Vagina (tissue), 2 donors: ENCODE measurements around the gene BGN. TPM values are rescaled to one million over a fixed set of nuclear protein-coding genes. Genes with fewer than 3 reads are reported as not detected.

Source experiments
- DNase-seq, 2 donors: peaks; one replicate each; pipeline ENCODE4 v3.0.0-alpha.2; 2017; ENCODE audit errors: extremely low spot score in 2 of 2
- H3K27ac ChIP-seq: fragments of 200-600 bp; sonication (generic); one replicate; pipeline ENCODE4 v1.5.1; 2019
- H3K27me3 ChIP-seq: fragments of 200-600 bp; sonication (generic); one replicate; pipeline ENCODE4 v1.5.1; 2019
- H3K36me3 ChIP-seq, 2 donors: fragments of 200-600 bp; sonication (generic); one replicate each; pipeline ENCODE4 v1.5.1; 2017 to 2019
- H3K4me1 ChIP-seq: fragments of 200-600 bp; sonication (generic); one replicate; pipeline ENCODE4 v1.5.1; 2019
- H3K4me3 ChIP-seq, 2 donors: fragments of 200-600 bp; sonication (generic); 1 replicate in 1 of 2; 2 replicates in 1 of 2; pipeline ENCODE4 v1.5.1; 2016 to 2019
- H3K9me3 ChIP-seq: fragments of 200-600 bp; sonication (generic); one replicate; pipeline ENCODE4 v1.5.1; 2019
- POLR2A ChIP-seq, 2 donors: fragments of 450-650 bp; IDR thresholded peaks; one replicate each; pipeline ENCODE4 v1.6.1; 2017; ENCODE audit warnings: antibody characterized with exemption in 2 of 2, mild to moderate bottlenecking in 2 of 2, moderate library complexity in 2 of 2
- POLR2AphosphoS5 ChIP-seq, 2 donors: sonication (generic); formaldehyde crosslinking; IDR thresholded peaks; one replicate each; pipeline ENCODE4 v1.9.0; 2017; ENCODE audit warnings: antibody characterized with exemption in 2 of 2, mild to moderate bottlenecking in 2 of 2, low read depth in 1 of 2; ENCODE audit not compliant: insufficient read depth in 1 of 2
- intact Hi-C: fragments of 100-400 bp; cut with DNase I; formaldehyde crosslinking; loops from one replicate; pipeline ENCODE4 v1.15.1; 2023
- total RNA-seq: library from RNA; depleted of rRNA; stranded (reverse); fragments of >200 nt; gene quantifications from one replicate; pipeline ENCODE4 v1.2.3, GENCODE V29; 2016
- TF ChIP-seq, protein P1 (sequence below), 3 experiments: fragments of 450-650 bp in 2 of 3; fragments of 200-600 bp in 1 of 3; sonication (generic) in 1 of 3; IDR thresholded peaks; one replicate each; pipeline ENCODE4 v1.5.1; 2017 to 2019; ENCODE audit warnings: antibody characterized with exemption in 3 of 3, mild to moderate bottlenecking in 2 of 3, moderate library complexity in 2 of 3

The BGN gene
- total RNA-seq, 1 donor from 2014 or later, result 106 TPM

- DNase-seq, result no peak
- TF ChIP-seq, protein P1, sequence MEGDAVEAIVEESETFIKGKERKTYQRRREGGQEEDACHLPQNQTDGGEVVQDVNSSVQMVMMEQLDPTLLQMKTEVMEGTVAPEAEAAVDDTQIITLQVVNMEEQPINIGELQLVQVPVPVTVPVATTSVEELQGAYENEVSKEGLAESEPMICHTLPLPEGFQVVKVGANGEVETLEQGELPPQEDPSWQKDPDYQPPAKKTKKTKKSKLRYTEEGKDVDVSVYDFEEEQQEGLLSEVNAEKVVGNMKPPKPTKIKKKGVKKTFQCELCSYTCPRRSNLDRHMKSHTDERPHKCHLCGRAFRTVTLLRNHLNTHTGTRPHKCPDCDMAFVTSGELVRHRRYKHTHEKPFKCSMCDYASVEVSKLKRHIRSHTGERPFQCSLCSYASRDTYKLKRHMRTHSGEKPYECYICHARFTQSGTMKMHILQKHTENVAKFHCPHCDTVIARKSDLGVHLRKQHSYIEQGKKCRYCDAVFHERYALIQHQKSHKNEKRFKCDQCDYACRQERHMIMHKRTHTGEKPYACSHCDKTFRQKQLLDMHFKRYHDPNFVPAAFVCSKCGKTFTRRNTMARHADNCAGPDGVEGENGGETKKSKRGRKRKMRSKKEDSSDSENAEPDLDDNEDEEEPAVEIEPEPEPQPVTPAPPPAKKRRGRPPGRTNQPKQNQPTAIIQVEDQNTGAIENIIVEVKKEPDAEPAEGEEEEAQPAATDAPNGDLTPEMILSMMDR (IDR thresholded peaks at IDR 0.05), result no peak
- TF ChIP-seq POLR2AphosphoS5 (IDR thresholded peaks at IDR 0.05; ENCODE audit: insufficient read depth in 1 of 2, low read depth in 1 of 2) (no peak), POLR2A (IDR thresholded peaks at IDR 0.05) (no peak)
- no peak overlapping the region for H3K4me3 ChIP-seq
- H3K36me3 ChIP-seq, result no peaks in the 10 kb centered on the region
- H3K27ac ChIP-seq, result no peak overlapping the region
- H3K27me3 ChIP-seq, result no peaks in the 10 kb centered on the region
- no peaks in the 10 kb centered on the region for H3K9me3 ChIP-seq
- intact Hi-C loops, result no loop called here
- no peaks in the 10 kb centered on the region for H3K4me1 ChIP-seq
Measured at GRCh38 chrX:153523269-153523668, 28.5 kb downstream of the BGN start.

GRCh38 chrX:153524234-153524633 lies 29.5 kb downstream of the BGN start:
- no peaks in the 10 kb centered on the region for H3K36me3 ChIP-seq
- intact Hi-C loops, result no loop called here
- TF ChIP-seq, protein P1 (IDR thresholded peaks at IDR 0.05), result no peak
- no peak for TF ChIP-seq POLR2A (IDR thresholded peaks at IDR 0.05)
- TF ChIP-seq POLR2AphosphoS5 (IDR thresholded peaks at IDR 0.05; ENCODE audit: insufficient read depth in 1 of 2, low read depth in 1 of 2), result no peak
- H3K4me3 ChIP-seq, result no peak overlapping the region
- H3K4me1 ChIP-seq, result no peaks in the 10 kb centered on the region
- H3K27me3 ChIP-seq, result no peaks in the 10 kb centered on the region
- no peak overlapping the region for H3K27ac ChIP-seq
- no peak for DNase-seq
- H3K9me3 ChIP-seq, result no peaks in the 10 kb centered on the region

GRCh38 chrX:153525451-153525850 lies 30.7 kb downstream of the BGN start:
- no peak for DNase-seq
- H3K36me3 ChIP-seq, result no peaks in the 10 kb centered on the region
- no peaks in the 10 kb centered on the region for H3K9me3 ChIP-seq
- H3K4me1 ChIP-seq, result no peaks in the 10 kb centered on the region
- no peak overlapping the region for H3K4me3 ChIP-seq
- intact Hi-C loops, result no loop called here
- no peaks in the 10 kb centered on the region for H3K27me3 ChIP-seq
- no peak for TF ChIP-seq POLR2AphosphoS5 (IDR thresholded peaks at IDR 0.05; ENCODE audit: insufficient read depth in 1 of 2, low read depth in 1 of 2)
- TF ChIP-seq, protein P1 (IDR thresholded peaks at IDR 0.05), result no peak
- no peak for TF ChIP-seq POLR2A (IDR thresholded peaks at IDR 0.05)
- H3K27ac ChIP-seq, result no peak overlapping the region

GRCh38 chrX:153526042-153526441 lies 31.3 kb downstream of the BGN start:
- TF ChIP-seq POLR2A (IDR thresholded peaks at IDR 0.05) (no peak), POLR2AphosphoS5 (IDR thresholded peaks at IDR 0.05; ENCODE audit: insufficient read depth in 1 of 2, low read depth in 1 of 2) (no peak)
- TF ChIP-seq, protein P1 (IDR thresholded peaks at IDR 0.05), result no peak
- H3K9me3 ChIP-seq, result no peaks in the 10 kb centered on the region
- no peaks in the 10 kb centered on the region for H3K36me3 ChIP-seq
- DNase-seq, result no peak
- no peak overlapping the region for H3K27ac ChIP-seq
- no peaks in the 10 kb centered on the region for H3K4me1 ChIP-seq
- no peaks in the 10 kb centered on the region for H3K27me3 ChIP-seq
- H3K4me3 ChIP-seq, result no peak overlapping the region
- intact Hi-C loops, result no loop called here

- DNase-seq, result no peak
- Histone ChIP-seq H3K27ac (no peak overlapping the region), H3K4me1 (no peaks in the 10 kb centered on the region), H3K9me3 (no peaks in the 10 kb centered on the region), H3K4me3 (no peak overlapping the region), H3K27me3 (no peaks in the 10 kb centered on the region), H3K36me3 (no peaks in the 10 kb centered on the region)
- intact Hi-C loops, result no loop called here
- TF ChIP-seq, protein P1 (IDR thresholded peaks at IDR 0.05), result no peak
- TF ChIP-seq POLR2A (IDR thresholded peaks at IDR 0.05) (no peak), POLR2AphosphoS5 (IDR thresholded peaks at IDR 0.05; ENCODE audit: insufficient read depth in 1 of 2, low read depth in 1 of 2) (no peak)
Measured at GRCh38 chrX:153526801-153527200, 32.0 kb downstream of the BGN start.
